H4 (cell line): ENCODE data around the gene ADSS2. TPM values are rescaled to one million over a fixed set of nuclear protein-coding genes. Genes with fewer than 3 reads are reported as not detected.

Source experiments
- DNase-seq: peaks from one replicate; pipeline ENCODE4 v3.0.0-alpha.2; 2015; ENCODE audit warnings: low spot score
- total RNA-seq: library from RNA; depleted of rRNA; stranded (reverse); fragments of >200 nt; shearing (Covaris generic); gene quantifications from 2 replicates; pipeline ENCODE4 v1.2.3, GENCODE V29; 2014

ADSS2 gene
- total RNA-seq, 1 experiment from 2014 or later: 36.5 TPM

DNA sequence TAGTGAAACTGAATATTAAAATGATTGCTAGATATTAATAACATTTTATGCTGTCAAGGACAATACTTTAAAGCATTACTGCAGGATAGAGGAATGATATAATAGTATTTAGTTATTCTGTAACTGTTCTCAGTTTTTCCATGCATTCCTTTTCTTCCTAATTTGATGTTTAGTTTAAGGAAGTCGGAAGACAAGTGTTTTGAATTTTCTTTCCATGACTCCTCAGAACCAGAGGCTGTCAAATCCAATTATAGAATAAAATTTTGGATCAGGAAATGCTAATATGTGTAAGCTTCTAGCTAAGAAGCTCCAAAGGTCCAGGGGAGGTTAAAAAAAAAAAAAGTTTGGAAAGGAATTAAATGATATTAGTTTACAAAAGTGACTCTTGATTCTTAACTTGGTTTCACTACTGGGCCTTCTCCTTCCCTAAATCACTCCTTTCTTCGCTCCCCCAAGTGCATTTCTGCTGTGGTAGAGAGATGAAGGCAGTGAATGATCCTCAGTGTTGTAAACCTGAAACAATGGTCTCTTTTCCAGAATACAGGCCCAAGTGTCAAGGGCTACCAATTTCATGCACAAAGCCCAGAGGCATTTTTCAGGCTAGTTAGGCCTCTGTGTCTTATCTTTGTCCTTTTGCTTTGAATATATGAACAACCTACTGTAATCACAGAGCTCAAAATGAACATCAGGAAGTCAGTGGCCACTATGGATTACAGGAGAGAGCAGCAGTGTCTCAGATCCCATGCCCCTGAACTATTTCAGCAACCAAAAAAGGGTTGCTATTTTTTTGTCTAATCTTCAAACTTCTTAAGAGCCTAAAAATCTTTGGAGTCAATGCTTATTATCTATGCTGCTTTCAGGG, 6.2 kb downstream of the ADSS2 start:
- no peak for DNase-seq

DNA sequence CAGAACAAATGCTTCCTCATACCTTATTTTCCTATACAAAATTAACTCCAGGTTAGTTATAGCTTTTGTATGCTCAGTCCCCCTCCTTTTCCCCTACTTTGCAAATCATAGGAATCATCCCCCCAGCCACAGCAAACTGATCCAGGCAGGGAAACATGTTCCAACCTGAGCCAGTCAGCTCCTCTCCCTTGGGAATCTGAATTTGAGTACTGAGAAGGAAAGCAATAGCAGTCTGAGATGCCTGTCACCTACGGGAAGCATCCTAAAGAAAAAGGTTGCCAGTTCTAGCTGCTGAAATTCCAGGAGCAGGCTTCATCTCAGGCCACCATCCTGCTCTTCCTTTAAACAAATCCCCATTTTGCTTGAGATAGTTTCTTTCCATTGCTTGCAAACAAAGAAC, 6.9 kb downstream of the ADSS2 start:
- DNase-seq: no peak

DNA sequence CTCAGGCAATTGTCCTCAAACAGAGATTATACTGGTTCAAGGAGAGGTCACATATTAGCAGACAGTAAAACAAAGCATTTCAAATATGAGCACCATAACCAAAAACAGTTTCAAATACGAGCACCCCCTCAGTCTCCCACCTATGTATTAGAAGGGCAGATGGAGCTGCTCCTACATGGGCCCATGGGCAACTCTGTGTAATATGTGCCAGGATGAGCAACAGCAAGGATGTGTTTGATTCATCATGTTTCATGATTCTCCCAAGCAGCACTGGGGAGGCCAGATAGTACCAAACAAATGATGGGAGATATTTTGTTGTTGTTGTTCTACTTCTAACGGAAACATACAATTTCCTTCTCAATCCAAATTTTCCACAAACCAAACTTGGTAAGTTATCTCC, 8.9 kb downstream of the ADSS2 start:
- DNase-seq: no peak

DNA sequence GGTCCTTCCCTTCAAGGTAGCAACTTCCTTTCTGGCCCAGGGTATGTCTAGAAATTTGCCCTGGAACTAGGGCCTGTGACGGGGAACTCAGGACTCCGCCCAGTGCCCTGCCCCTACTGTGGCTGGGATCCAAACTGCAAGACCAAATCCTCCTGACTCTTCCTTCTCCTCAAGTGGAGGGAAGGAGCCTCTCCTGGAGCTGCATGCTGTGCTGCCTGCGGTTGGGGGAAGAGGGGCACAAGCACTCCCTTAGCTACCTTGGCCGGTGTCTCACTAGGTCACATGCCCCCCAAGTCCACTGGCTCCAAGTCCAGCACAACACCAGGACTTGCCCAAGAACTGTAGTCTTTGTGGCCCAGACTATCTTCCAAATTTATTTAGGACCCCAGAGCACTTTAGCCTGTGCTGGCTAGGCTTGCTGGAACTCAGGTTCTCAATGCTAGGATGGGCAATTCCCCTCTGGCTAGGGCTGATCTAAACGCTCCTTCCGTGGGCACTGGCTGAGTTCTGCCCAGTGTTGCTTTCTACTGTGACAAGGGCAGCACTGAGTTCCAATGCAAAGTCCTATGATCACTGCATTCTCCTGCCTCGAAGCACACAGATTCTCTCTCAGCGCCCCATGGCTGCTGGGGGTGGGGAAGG, 12.2 kb downstream of the ADSS2 start:
- no peak for DNase-seq

DNA sequence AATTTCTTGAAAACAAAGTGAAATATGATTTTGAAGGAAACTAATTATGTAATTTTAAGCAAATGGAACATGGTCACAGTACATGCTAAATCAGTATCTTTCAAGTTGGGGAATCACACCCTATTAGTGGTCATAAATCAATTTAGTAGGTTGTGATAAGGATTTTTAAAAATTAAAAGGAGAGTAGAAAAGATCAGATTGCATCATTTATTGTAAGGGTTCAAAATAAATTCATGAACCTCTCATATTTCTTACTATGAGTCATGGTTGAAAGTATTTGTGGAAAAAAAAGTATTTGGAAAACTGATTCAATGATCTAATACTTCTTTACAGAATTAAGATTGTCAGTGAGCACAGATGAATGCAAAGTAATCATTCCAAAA, 14.6 kb downstream of the ADSS2 start:
- no peak for DNase-seq

DNA sequence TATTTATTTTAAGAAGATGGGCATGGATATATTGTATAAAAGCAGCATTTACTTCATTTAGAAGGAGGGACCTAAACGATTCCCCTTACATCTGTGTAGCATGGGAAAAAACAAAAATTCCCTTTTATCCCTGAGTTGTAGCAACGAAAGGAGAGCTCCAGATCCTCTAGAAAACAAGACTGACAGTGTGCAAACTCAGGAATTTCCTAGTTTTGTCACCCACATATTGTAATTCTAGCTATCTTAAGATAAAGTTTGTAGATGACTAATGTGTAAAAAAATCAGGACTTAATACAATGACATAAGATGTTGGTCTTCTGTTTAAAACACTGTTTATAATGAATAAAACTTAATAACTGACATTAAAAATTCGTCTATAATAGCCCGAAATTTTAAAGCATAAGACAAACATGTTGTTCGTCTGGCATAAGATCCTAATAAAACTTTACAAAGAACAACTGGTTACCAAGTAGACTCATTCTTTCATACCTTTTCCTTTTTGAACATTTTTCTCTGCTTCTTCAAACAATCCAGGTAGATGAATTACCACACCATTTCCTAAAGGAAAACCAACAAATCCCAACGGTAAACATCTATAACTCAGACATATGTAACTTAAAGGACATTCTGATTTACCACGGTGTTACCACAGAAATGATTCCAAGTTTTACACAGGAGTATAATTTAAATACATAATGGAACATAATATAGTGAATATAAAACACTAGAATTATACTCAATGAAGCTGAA, 15.2 kb downstream of the ADSS2 start:
- DNase-seq: no peak

DNA sequence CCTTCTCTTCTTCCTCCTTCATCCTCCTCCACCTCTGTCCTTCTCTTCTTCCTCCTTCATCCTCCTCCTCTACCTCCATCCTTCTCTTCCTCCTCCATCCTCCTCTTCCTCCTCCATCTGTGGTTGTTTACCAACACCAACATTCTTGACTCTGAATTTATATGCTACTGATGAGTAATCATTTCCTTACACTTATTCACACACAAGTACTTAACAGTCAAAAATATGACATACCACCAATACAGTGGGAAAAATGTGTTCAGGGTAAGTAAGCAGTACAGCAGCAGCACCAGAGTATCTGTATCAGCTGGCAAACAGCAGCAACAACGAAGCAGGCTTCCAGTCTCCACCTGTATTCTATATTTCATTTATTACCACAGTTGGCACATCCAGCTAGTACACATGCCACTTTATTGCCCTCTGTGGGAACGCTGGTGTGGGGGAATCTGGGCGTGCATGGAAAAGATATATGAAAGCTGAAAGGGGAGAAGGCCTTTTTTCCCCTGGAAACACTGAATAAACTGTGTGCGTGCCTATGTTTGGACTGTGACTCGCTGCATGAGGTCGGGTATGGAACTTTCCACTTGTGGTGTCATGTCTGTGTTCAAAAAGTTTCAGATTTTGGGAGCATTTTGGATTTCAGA, 16.0 kb downstream of the ADSS2 start:
- DNase-seq: peak; percentile 30

DNA sequence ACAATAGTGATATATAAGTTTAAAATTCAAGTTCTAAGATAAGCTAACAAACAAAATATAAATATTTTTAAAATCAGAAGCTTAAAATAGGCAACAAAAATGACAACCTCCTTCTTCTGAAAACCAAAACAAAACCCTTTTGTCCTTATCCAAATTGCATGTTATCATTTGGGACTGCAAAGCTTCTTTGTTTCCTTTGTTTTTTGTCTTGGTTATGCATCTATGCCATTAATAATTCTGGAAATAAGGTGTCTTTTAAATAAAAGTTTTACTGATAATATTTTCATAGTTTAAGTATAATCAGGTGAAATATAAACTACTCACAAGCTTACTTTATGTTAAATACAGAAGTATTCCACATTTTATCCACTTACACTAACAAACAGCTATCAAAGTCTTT, 20.5 kb downstream of the ADSS2 start:
- DNase-seq: no peak

DNA sequence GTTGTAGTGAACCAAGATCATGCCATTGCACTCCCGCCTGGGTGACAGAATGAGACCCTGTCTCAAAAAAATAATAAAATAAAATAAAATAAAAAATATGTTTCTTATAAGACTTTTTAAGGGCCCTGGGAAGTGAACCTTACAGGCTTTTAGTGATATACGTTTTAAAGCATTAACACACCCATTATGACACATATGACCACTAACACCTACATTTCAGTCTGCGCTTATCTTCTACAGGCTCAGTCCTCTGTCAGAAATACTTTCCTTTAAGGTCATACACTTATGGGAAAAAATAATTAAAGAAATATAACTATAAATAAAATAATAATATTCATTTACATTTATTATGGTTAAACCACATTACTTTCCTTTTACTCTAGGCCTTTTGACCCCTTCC, 21.9 kb downstream of the ADSS2 start:
- DNase-seq: no peak

DNA sequence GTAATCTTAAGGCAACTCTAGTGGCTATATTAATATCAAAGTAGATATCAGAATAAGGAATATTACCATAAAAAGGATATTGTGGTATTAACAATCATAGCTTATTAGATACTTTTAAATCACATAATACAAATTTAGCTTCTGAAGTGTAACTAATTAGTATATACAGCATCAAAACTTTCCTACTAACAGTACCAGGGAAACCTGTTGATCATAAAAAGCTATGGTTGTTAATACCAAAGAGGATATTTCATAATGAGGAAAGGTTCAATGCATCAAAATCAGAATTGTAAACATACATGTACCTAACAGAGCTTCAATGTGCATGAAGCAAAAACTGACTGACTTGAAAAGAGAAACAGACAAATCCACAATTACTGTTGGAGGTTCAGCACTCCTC, 24.1 kb downstream of the ADSS2 start:
- DNase-seq: no peak

DNA sequence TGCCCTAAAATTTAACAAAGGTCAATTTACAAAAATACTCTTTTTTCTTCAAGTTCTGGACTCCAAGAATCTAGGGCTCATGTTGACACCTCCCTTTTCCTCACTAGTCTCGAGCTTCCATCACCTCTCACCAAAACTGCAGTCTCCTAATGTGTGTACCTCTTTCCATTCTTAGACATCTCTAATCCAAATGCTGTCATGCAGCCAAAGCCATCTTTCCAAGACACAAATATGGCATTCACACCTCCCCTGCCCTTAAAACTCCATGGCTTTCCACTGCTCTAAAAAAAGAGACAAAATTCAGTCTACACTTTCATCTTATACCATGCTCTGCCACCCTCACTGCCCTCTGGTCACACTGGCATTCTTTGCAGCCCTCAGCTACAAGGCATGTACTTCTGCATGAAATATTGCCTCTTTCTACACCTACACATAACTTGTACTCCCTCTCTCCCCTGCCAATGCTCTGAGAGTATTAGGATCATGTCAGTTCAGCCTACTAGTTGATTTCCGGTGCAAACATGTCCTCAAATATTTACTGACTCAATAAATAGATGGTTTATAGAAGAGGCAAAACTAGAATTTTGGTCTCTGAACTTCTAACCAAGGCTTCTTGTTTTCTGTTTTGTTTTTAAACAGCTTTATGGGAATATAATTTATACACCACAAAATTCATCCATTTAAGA, 26.9 kb downstream of the ADSS2 start:
- DNase-seq: no peak

DNA sequence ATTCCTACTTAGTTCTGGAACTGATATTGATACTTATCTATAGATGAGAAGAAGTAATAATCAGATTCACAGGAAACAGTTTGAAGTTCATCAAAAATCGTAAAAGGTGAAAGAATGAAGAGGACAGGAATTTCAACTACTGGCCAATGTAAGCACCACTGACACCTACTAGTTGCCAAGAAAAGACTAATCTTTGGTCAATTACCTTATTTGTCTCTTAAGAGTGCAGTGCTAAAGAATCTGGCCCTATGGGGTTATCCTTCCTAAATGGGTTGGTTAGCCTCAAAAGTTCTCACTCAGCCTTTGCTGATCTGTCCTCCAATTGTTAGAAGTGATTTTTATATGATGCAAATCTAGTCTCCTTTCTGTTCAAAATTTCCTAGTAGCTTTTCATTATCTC, 29.5 kb downstream of the ADSS2 start:
- no peak for DNase-seq

DNA sequence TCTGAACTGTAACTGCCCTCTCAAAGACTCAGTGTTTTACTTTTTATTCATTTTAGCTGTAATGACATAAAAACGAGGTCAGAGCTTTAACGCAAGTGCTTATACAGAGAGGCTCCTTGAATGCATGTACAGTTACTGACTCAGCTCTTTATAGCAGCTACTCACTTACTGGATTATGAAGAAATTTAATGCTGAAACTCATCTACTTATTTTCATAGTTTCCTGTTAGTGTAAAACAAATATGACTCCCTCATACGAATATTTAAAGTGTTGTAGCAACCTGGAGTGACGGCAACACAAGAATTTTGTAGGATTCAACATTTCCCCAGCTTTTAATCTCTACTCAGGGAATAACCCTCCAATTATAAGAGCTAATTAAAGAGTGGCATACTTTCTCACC, 32.7 kb downstream of the ADSS2 start:
- DNase-seq: no peak

DNA sequence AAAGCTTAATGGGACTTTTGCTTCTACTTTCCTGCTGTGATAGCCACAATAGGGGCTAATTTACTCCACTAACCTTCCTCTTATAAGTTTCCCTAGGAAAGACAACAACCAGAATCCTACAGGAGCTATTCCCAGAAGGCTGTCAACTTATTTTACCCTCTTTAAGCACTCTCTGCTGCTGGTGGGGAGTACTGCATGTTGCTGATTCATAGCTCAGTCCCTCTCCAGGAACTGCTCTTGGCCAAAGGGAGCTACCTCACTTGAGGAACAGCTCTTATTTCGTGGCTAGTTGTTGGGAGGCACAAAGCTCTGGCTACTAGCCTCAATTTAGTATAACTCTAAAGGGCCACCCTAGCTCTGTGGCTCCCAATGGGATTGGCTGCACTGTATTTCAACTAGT, 37.2 kb downstream of the ADSS2 start:
- DNase-seq: no peak

DNA sequence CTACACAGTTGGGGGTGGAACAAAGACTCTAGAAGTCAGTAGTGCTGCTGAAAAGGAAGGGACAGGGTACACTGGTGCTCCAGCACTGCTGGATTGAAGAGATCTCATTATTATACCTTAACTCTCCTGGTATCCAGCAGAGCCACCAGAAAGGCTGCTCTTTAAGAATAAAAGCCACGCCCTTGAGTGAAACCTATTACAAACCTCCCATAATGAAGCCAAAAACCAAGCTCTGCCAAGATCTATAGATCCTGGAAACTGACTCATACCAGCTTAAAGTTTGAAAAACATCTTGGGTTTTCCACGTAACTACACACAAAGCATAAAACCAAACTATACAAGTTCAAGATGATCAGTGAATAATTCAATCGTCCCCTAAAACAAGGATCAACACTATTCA, 38.0 kb downstream of the ADSS2 start:
- no peak for DNase-seq

DNA sequence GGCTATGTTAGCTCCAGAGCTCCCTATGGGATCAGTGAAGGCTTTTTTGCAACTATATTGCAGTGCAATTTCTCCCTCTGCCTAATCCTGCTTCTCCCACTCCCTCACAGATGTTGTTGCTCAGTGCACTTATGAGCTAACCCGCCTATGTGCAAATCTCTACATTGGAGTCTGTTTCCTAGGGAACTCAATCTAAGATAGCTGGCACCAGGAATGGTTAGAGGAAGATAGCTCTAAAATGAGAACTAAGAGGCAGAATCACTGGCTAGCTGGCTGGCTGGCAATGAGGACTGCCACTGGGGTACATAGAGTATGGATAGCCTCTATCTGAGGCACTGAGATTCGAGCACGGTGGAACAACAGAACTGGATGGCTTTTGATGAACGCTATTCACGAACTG, 39.5 kb downstream of the ADSS2 start:
- no peak for DNase-seq

DNA sequence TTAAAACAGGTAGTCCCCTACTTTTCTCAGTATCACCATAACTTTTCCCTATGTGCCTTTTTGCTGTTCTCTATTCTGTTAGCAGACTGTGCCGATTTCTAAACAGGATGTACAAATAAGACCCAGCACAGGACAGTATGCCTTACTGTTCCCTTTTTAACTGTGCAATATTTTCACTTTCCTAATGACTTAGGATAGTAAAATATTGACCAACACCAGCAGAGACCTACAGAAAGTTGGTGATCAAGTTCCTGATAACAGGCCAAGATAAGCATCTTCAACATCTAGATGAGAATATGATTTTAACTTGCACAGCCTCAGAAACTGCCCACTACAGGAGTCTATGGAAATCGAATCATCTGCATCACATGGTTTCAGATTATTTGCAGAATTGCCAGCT, 42.0 kb downstream of the ADSS2 start:
- DNase-seq: no peak

DNA sequence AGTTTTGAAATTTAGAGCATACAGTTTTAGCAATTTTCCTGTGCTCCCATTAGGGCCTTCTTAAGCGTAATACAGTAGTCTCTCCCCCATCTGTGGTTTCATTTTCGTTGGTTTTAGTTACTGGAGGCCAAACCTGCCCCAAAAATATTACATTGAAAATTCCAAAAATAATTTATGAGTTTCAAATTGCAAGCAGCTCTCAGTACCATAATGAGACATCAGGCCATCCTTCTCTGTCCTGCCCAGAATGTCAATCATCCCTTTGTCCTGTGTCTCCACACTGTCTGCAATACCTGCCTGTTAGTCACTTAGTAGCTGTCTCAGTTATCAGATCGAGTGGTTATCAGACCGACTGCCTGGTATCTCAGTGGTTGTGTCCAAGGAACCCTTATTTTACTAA, 45.4 kb downstream of the ADSS2 start:
- no peak for DNase-seq

DNA sequence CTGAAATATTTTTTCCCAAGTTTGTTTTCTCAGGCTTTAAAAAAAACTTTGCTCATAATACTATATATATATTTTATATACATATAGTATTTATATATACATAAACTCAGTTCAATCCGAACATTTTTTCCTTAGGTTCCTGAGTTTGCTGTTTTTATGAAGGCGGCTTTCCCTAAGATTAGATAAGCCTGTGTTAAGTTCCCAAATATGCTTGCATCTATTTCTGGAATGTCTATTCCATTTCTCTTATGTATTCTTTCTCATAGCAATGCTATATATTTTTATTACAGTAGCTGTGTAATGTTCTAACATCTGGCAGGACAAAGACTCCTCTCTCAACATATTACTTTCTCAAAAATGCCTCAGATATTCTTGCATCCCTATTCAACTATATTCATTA, 45.9 kb downstream of the ADSS2 start:
- no peak for DNase-seq

DNA sequence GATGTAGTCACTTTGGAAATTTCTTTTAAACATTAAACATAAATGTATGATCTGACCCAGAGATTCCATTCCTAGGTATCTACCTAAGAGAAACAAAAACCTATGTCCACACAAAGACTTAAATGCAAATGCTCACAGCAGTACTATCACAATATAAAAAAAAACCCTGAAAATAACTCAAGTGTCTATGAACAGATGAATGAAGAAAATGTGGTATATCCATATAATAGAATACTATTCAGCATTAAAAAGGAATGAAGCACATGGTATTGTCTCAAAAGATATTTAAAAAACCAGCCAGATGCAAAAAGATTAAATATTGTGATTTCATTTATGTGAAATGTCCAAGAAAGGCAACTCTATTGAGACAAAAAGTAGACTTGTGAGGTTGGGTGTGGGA, 48.3 kb downstream of the ADSS2 start:
- no peak for DNase-seq

DNA sequence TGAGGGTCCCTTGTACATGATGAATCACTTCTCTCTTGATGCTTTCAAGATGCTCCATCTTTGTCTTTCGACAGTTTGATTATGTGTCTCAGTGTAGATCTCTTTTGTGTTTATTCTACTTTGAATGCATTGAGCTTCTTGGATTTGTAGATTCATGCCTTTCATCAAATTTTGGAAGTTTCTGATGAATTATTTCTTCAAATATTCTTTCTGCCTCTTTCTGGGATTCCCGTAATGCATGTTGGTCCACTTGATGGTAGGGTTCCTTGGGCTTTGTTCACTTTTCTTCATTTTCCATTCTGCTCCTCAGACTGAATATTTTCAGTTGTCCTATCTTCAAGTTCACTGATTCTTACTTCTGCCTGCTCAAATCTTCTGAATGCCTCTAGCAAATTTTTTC, 50.7 kb downstream of the ADSS2 start:
- no peak for DNase-seq

DNA sequence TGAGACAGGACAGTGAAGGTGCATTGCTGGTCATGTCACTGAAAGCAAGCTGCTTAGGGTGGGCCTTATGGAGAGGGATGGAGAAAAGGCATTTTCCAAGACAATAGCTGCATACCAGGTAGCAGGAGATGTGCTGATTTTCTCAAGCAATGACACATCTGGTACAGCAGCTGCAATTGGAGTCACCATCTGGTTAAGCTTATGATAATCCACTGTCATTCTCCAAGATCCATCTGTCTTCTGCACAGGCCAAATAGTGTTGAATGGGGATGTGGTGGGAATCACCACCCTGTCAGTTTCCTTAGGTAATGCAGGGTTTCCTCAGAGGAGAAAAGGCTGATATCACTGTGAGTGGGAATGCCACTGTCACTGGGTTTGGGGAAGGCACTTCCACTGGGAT, 54.6 kb downstream of the ADSS2 start:
- DNase-seq: no peak
